ENCODE data around the gene XPO6. TPM values are rescaled to one million over a fixed set of nuclear protein-coding genes. Genes with fewer than 3 reads are reported as not detected.

Gene XPO6
- total and polyA plus RNA-seq, 2 of the 13 experiments (the other 11 are each of a cell fraction or from before 2014, with no cell fraction given): 109 to 129 TPM

DNA sequence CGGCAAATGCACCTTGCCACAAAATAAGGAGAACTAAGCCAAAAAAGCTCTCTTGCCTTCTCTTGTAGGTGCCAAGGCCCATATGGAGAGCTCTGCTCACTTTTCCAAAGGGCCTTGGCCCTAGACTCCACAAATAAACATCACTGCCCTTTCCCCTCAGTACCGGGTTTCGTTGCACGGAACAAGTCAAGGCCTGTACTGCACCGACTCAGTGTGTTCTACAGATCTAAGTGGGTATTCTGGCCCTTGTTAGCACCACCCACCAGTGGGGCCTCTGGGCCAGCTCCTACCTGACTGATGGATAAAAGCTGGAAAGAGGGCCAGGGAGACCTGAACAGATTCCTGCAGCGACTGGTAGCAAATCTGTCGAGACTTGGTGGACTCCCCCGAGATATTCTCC is 104.5 kb downstream of the XPO6 start:
- Histone ChIP-seq H3K27me3 (ENCODE audit: control insufficient read depth in 1 of 2, insufficient read depth in 2 of 2, low read length in 2 of 2) (no peaks in the 10 kb centered on the region), H3K4me3 (replicated peaks in 1 of 3; ENCODE audit: insufficient read depth in 1 of 3, low read depth in 2 of 3, low read length in 3 of 3) (no peak overlapping the region), H3K79me2 (ENCODE audit: insufficient read depth, low read length) (no peaks in the 10 kb centered on the region), H3K9me3 (ENCODE audit: low read length) (no peaks in the 10 kb centered on the region), H3K4me1 (ENCODE audit: insufficient read depth, low read length) (no peaks in the 10 kb centered on the region), H2AFZ (ENCODE audit: low read length) (no peak overlapping the region), H3K36me3 (replicated peaks in 1 of 2; ENCODE audit: control insufficient read depth in 1 of 2, insufficient read depth in 2 of 2, low read length in 2 of 2) (peaks cover 62 to 90% of the 10 kb centered on the region in 2 experiments), H4K20me1 (ENCODE audit: insufficient read depth, low read length) (peaks cover 3% of the 10 kb centered on the region; the same call in 1 of the 2 replicates), H3K9ac (ENCODE audit: insufficient read depth, low read depth, low read length) (no peak overlapping the region), H3K4me2 (ENCODE audit: low read depth, low read length) (no peak overlapping the region), H3K27ac (ENCODE audit: extremely low read length, insufficient read depth, low read length) (no peak overlapping the region)
- intact Hi-C loops (cut with micrococcal nuclease; ENCODE audit: unreplicated experiment): no loop called here
- in situ Hi-C loops (cut with HindIII; ENCODE audit: extremely low pct_ligation_motif_present, low pct_unique_long_range_greater_than_20kb): no loop called here
- no TSS peak for BruUV-seq (replicated peaks)
- WGBS (ENCODE audit: low lambda C conversion rate): 98% methylated on average over 8 of the region's 8 CpGs
- DNase-seq (ENCODE audit: low spot score) (no peak), FAIRE-seq (no peak), ATAC-seq (no peak)
- POLR2A ChIA-PET: no interaction called here
- no peak for TF ChIP-seq ZNF496 (CRISPR knock-in tag; IDR thresholded peaks at IDR 0.05; ENCODE audit: insufficient replicate concordance)
- no peak for TF ChIP-seq ZNF331 (CRISPR knock-in tag; IDR thresholded peaks at IDR 0.05)
- TF ChIP-seq, protein P1, sequence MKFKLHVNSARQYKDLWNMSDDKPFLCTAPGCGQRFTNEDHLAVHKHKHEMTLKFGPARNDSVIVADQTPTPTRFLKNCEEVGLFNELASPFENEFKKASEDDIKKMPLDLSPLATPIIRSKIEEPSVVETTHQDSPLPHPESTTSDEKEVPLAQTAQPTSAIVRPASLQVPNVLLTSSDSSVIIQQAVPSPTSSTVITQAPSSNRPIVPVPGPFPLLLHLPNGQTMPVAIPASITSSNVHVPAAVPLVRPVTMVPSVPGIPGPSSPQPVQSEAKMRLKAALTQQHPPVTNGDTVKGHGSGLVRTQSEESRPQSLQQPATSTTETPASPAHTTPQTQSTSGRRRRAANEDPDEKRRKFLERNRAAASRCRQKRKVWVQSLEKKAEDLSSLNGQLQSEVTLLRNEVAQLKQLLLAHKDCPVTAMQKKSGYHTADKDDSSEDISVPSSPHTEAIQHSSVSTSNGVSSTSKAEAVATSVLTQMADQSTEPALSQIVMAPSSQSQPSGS (CRISPR knock-in tag; IDR thresholded peaks at IDR 0.05): no peak
- TF ChIP-seq TFDP1 (CRISPR knock-in tag; IDR thresholded peaks at IDR 0.05; ENCODE audit: borderline replicate concordance): no peak
- TF ChIP-seq KDM1A (CRISPR knock-in tag; IDR thresholded peaks at IDR 0.05): no peak
- TF ChIP-seq DNMT1 (CRISPR knock-in tag; IDR thresholded peaks at IDR 0.05): no peak
- TF ChIP-seq, protein P2, sequence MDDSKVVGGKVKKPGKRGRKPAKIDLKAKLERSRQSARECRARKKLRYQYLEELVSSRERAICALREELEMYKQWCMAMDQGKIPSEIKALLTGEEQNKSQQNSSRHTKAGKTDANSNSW (CRISPR knock-in tag; IDR thresholded peaks at IDR 0.05; ENCODE audit: borderline replicate concordance): no peak
- TF ChIP-seq GABPA (IDR thresholded peaks at IDR 0.05; ENCODE audit: low read depth, low read length): no peak
- TF ChIP-seq GABPA (CRISPR knock-in tag; IDR thresholded peaks at IDR 0.05; ENCODE audit: low read depth): no peak
- TF ChIP-seq, protein P3, sequence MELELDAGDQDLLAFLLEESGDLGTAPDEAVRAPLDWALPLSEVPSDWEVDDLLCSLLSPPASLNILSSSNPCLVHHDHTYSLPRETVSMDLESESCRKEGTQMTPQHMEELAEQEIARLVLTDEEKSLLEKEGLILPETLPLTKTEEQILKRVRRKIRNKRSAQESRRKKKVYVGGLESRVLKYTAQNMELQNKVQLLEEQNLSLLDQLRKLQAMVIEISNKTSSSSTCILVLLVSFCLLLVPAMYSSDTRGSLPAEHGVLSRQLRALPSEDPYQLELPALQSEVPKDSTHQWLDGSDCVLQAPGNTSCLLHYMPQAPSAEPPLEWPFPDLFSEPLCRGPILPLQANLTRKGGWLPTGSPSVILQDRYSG (CRISPR knock-in tag; IDR thresholded peaks at IDR 0.05): no peak
- TF ChIP-seq ZFP37 (CRISPR knock-in tag; IDR thresholded peaks at IDR 0.05; ENCODE audit: borderline replicate concordance): no peak
- TF ChIP-seq RFXAP (CRISPR knock-in tag; IDR thresholded peaks at IDR 0.05; ENCODE audit: borderline replicate concordance): no peak
- TF ChIP-seq RELA (CRISPR knock-in tag; IDR thresholded peaks at IDR 0.05): no peak
- no peak for TF ChIP-seq ZNF564 (CRISPR knock-in tag; IDR thresholded peaks at IDR 0.05)
- no peak for TF ChIP-seq REST (IDR thresholded peaks at IDR 0.05; ENCODE audit: borderline replicate concordance in 1 of 2, low read depth in 1 of 2, low read length in 2 of 2)
- CTCF ChIA-PET (ENCODE audit: low intra/inter-chr PET ratio, low total read pairs): no interaction called here
